ENCODE measurements around the gene PRMT2.
A peak's percentile ranks its signal among the peaks of the same experiment; 100 is the strongest.
"Not testable (repeated sequence)": the region's sequence is repeated elsewhere in the genome, so short reads cannot be mapped to it uniquely, and the experiment has no call there.

Gene PRMT2

GRCh38 chr21:46645840-46646239 is 10.4 kb downstream of the PRMT2 start:
- no peak for DNase-seq

- no peak for DNase-seq
These were observed 11.2 kb downstream of the PRMT2 start for GRCh38 chr21:46646541-46647154.

GRCh38 chr21:46648539-46648938 is 13.1 kb downstream of the PRMT2 start:
- no peak for DNase-seq

GRCh38 chr21:46649356-46649755 is 13.9 kb downstream of the PRMT2 start:
- DNase-seq = no peak

GRCh38 chr21:46650476-46651098 is 15.1 kb downstream of the PRMT2 start:
- DNase-seq = no peak

GRCh38 chr21:46651121-46651520 is 15.6 kb downstream of the PRMT2 start:
- no peak for DNase-seq

GRCh38 chr21:46655230-46655629 is 19.8 kb downstream of the PRMT2 start:
- DNase-seq = no peak

GRCh38 chr21:46656820-46657219 is 21.3 kb downstream of the PRMT2 start:
- DNase-seq = no peak

- no peak for DNase-seq
These were observed 25.0 kb downstream of the PRMT2 start for GRCh38 chr21:46660505-46660904.

- peak; percentile 37 for DNase-seq
These were observed 25.7 kb downstream of the PRMT2 start for GRCh38 chr21:46661211-46661625.

- no peak for DNase-seq
These were observed 26.3 kb downstream of the PRMT2 start for GRCh38 chr21:46661642-46662366.

GRCh38 chr21:46662367-46662654 is 26.8 kb downstream of the PRMT2 start:
- no peak for DNase-seq

- DNase-seq = no peak
These were observed 27.5 kb downstream of the PRMT2 start for GRCh38 chr21:46662765-46663500.

- no peak for DNase-seq
These were observed 28.3 kb downstream of the PRMT2 start for GRCh38 chr21:46663754-46664153.

- no peak for DNase-seq
These were observed 29.0 kb downstream of the PRMT2 start for GRCh38 chr21:46664316-46664995.

- no peak for DNase-seq
These were observed 30.1 kb downstream of the PRMT2 start for GRCh38 chr21:46665566-46665965.

GRCh38 chr21:46666941-46667740 is 31.7 kb downstream of the PRMT2 start:
- no peak for DNase-seq

- no peak for DNase-seq
These were observed 32.4 kb downstream of the PRMT2 start for GRCh38 chr21:46667741-46668380.

- DNase-seq = no peak
These were observed 32.9 kb downstream of the PRMT2 start for GRCh38 chr21:46668381-46668780.

GRCh38 chr21:46668904-46669303 is 33.4 kb downstream of the PRMT2 start:
- DNase-seq = not testable (repeated sequence)

GRCh38 chr21:46674430-46675007 is 39.0 kb downstream of the PRMT2 start:
- DNase-seq = no peak

All from CD4-positive, alpha-beta T cell treated with Interferon gamma for 1 hour (primary cell).